GM18873 (cell line): ENCODE data around the gene KLRC4.
"Not testable (repeated sequence)": the region's sequence is repeated elsewhere in the genome, so short reads cannot be mapped to it uniquely, and the experiment has no call there.

Source experiments
- ATAC-seq: cut with Tn5 transposase; IDR thresholded peaks from one replicate; pipeline ENCODE4 v1.9.1; 2021; ENCODE audit warnings: mild to moderate bottlenecking, moderate library complexity, moderate number of reproducible peaks; ENCODE audit not compliant: unreplicated experiment, low FRiP score

Gene KLRC4

GRCh38 chr12:10398168-10398567 is 11.4 kb downstream of the KLRC4 start:
- ATAC-seq = no peak

- no peak for ATAC-seq
These were observed 12.3 kb downstream of the KLRC4 start for GRCh38 chr12:10397296-10397695.

GRCh38 chr12:10396176-10396575 is 13.4 kb downstream of the KLRC4 start:
- ATAC-seq = not testable (repeated sequence)

- ATAC-seq = no peak
These were observed 14.1 kb downstream of the KLRC4 start for GRCh38 chr12:10395390-10395998.

- not testable (repeated sequence) for ATAC-seq
These were observed 14.9 kb downstream of the KLRC4 start for GRCh38 chr12:10394531-10395152.

- ATAC-seq = no peak
These were observed 16.3 kb downstream of the KLRC4 start for GRCh38 chr12:10393291-10393690.

- ATAC-seq = no peak
These were observed 17.1 kb downstream of the KLRC4 start for GRCh38 chr12:10392394-10392930.

- ATAC-seq = not testable (repeated sequence)
These were observed 18.6 kb downstream of the KLRC4 start for GRCh38 chr12:10390991-10391390.

GRCh38 chr12:10389904-10390303 is 19.7 kb downstream of the KLRC4 start, which contains the start of gene KLRK1:
Gene KLRK1 (minus strand): TSS chr12:10390041. CDS start chr12:10388810, 1,231 bp downstream.
- no peak for ATAC-seq

- ATAC-seq = no peak
These were observed 20.7 kb downstream of the KLRC4 start for GRCh38 chr12:10388624-10389413.

GRCh38 chr12:10387498-10387897 is 22.1 kb downstream of the KLRC4 start:
- ATAC-seq = not testable (repeated sequence)

- no peak for ATAC-seq
These were observed 22.7 kb downstream of the KLRC4 start for GRCh38 chr12:10386857-10387256.

- ATAC-seq = no peak
These were observed 24.4 kb downstream of the KLRC4 start for GRCh38 chr12:10385166-10385613.

GRCh38 chr12:10384191-10384590 is 25.4 kb downstream of the KLRC4 start:
- ATAC-seq = no peak

- ATAC-seq = no peak
These were observed 27.5 kb downstream of the KLRC4 start for GRCh38 chr12:10381928-10382628.

GRCh38 chr12:10378737-10379136 is 30.8 kb downstream of the KLRC4 start:
- ATAC-seq = not testable (repeated sequence)

GRCh38 chr12:10374624-10375018 is 34.9 kb downstream of the KLRC4 start:
- ATAC-seq = no peak

GRCh38 chr12:10372559-10372958 is 37.0 kb downstream of the KLRC4 start:
- no peak for ATAC-seq

GRCh38 chr12:10371893-10372535 is 37.5 kb downstream of the KLRC4 start:
- not testable (repeated sequence) for ATAC-seq
